GM12878 (cell line): ENCODE results near the gene LMAN2L. TPM values are rescaled to one million over a fixed set of nuclear protein-coding genes. Genes with fewer than 3 reads are reported as not detected.

ENCODE experiments used
- CEBPB ChIP-seq, 2 experiments: fragments of 150-350 bp in 1 of 2; IDR thresholded peaks; 2 replicates each; pipeline ENCODE4 v1.6.1; 2012 to 2014; ENCODE audit warnings: low read depth in 2 of 2, low read length in 2 of 2, borderline replicate concordance in 1 of 2, inconsistent platforms in 1 of 2
- CREB1 ChIP-seq: IDR thresholded peaks from 2 replicates; pipeline ENCODE4 v1.6.1; 2012; ENCODE audit warnings: low read depth, mild to moderate bottlenecking, inconsistent platforms
- FOXM1 ChIP-seq: IDR thresholded peaks from 2 replicates; pipeline ENCODE4 v1.6.1; 2012; ENCODE audit warnings: low read depth, mild to moderate bottlenecking, inconsistent platforms, low read length, moderate library complexity
- NKRF ChIP-seq: fragments of 450-650 bp; conservative IDR thresholded peaks from 2 replicates; pipeline ENCODE4 v1.6.1; 2017; ENCODE audit warnings: mild to moderate bottlenecking, moderate library complexity
- PML ChIP-seq: IDR thresholded peaks from 2 replicates; pipeline ENCODE4 v1.6.1; 2012; ENCODE audit warnings: low read length, inconsistent platforms
- POU2F2 ChIP-seq: IDR thresholded peaks from 3 replicates; pipeline ENCODE4 v1.6.1; 2011; ENCODE audit warnings: low read depth, mild to moderate bottlenecking, low read length, borderline replicate concordance
- RB1 ChIP-seq: fragments of 450-650 bp; formaldehyde crosslinking; IDR thresholded peaks from 2 replicates; pipeline ENCODE4 v1.6.1; 2017; ENCODE audit warnings: mild to moderate bottlenecking, borderline replicate concordance
- RELA ChIP-seq: fragments of 450-650 bp; IDR thresholded peaks from 2 replicates; pipeline ENCODE4 v1.8.0; 2014; ENCODE audit warnings: borderline replicate concordance; ENCODE audit not compliant: partially characterized antibody
- RELB ChIP-seq: fragments of 450-650 bp; IDR thresholded peaks from 2 replicates; pipeline ENCODE4 v1.6.1; 2017; ENCODE audit warnings: low read depth, mild to moderate bottlenecking, moderate library complexity
- SRF ChIP-seq, 2 experiments: IDR thresholded peaks; 2 replicates each; pipeline ENCODE4 v1.6.1; 2011; ENCODE audit warnings: low read depth in 2 of 2, low read length in 2 of 2, mild to moderate bottlenecking in 1 of 2, moderate library complexity in 1 of 2
- SUPT20H ChIP-seq: IDR thresholded peaks from 2 replicates; pipeline ENCODE4 v1.6.1; 2011; ENCODE audit warnings: low read depth, mild to moderate bottlenecking, low read length, moderate library complexity, borderline replicate concordance; ENCODE audit not compliant: control insufficient read depth
- SUZ12 ChIP-seq: fragments of 200-600 bp; sonication (generic); IDR thresholded peaks from one replicate; pipeline ENCODE4 v1.6.1; 2018; ENCODE audit warnings: antibody characterized with exemption, mild to moderate bottlenecking; ENCODE audit not compliant: unreplicated experiment
- TCF7 ChIP-seq: IDR thresholded peaks from 2 replicates; pipeline ENCODE4 v1.6.1; 2014; ENCODE audit warnings: antibody characterized with exemption, borderline replicate concordance
- ZBTB40 ChIP-seq: fragments of 450-650 bp; IDR thresholded peaks from 2 replicates; pipeline ENCODE4 v1.6.1; 2016; ENCODE audit warnings: mild to moderate bottlenecking, moderate library complexity, borderline replicate concordance
- ZNF592 ChIP-seq: fragments of 450-650 bp; IDR thresholded peaks from 2 replicates; pipeline ENCODE4 v1.6.1; 2017; ENCODE audit warnings: mild to moderate bottlenecking, moderate library complexity
- ZZZ3 ChIP-seq: IDR thresholded peaks from 2 replicates; pipeline ENCODE4 v1.6.1; 2011; ENCODE audit warnings: low read depth; ENCODE audit not compliant: control insufficient read depth, insufficient read length
- polyA plus RNA-seq, 11 experiments: library from polyadenylated mRNA; depleted of rRNA in 4 of 11; unstranded in 6 of 11; stranded (reverse) in 5 of 11; fragments of >200 nt; fragmentation: Nextera tagmentation in 4 of 11; fragmentation: Illumina TruSeq in 1 of 11; extraction: Ambion mirVana in 4 of 11; extraction: Trizol in 1 of 11; gene quantifications; 1 replicate in 1 of 11; 2 replicates in 10 of 11; pipeline versions ENCODE4 v1.2.1 to v1.2.3, GENCODE V29; 2011 to 2016; ENCODE audit warnings: inconsistent platforms in 2 of 11, missing spikeins in 2 of 11, low read depth in 1 of 11
- total RNA-seq, 4 experiments: library from RNA; depleted of rRNA in 3 of 4; stranded (reverse); fragments of >200 nt in 3 of 4; fragmentation: Illumina TruSeq in 1 of 4; extraction: Trizol in 1 of 4; gene quantifications; 2 replicates each; pipeline versions ENCODE4 v1.2.1 to v1.2.3, GENCODE V29; 2013 to 2021

The LMAN2L gene
- total and polyA plus RNA-seq, 10 of the 15 experiments (the other 5 are each of a cell fraction or from before 2014, with no cell fraction given): 5.7 to 16.3 (median 10.7) TPM

GRCh38 chr2:96760986-96761832 lies 21.3 kb upstream of the LMAN2L start (continued):
- peak; percentile 72 for TF ChIP-seq NKRF
- no peak for TF ChIP-seq FOXM1
- no peak for TF ChIP-seq TCF7
- no peak for TF ChIP-seq RELB
- TF ChIP-seq SUZ12: no peak
- TF ChIP-seq SUPT20H: no peak
- TF ChIP-seq ZZZ3: no peak
- TF ChIP-seq SRF (IDR thresholded peaks at IDR 0.05; ENCODE audit: low read depth in 2 of 2, low read length in 2 of 2): no peak
- TF ChIP-seq RELA: peak; percentile 60
- 0 out of 2 replicates have a peak, but pooled peaks have one; percentile 14 for TF ChIP-seq ZBTB40
- TF ChIP-seq POU2F2: no peak
- no peak for TF ChIP-seq CEBPB (IDR thresholded peaks at IDR 0.05; ENCODE audit: borderline replicate concordance in 1 of 2, low read depth in 2 of 2, low read length in 2 of 2)
- no peak for TF ChIP-seq CREB1
- TF ChIP-seq ZNF592: no peak
- TF ChIP-seq PML: no peak
- 0 out of 2 replicates have a peak, but pooled peaks have one; percentile 17 for TF ChIP-seq RB1
